CD4-positive, CD25-positive, alpha-beta regulatory T cell (primary cell): ENCODE data around the gene MAP3K8. TPM values are rescaled to one million over a fixed set of nuclear protein-coding genes. Genes with fewer than 3 reads are reported as not detected.
A peak's percentile ranks its signal among the peaks of the same experiment; 100 is the strongest.

Experiments used
- ATAC-seq, 2 donors: fragments of 150-1000 bp; cut with Tn5 transposase; one replicate each; pipeline ENCODE4 v1.10.0; 2021; ENCODE audit warnings: low read depth in 2 of 2, moderate number of reproducible peaks in 2 of 2, moderate library complexity in 1 of 2
- DNase-seq, 3 donors: peaks; one replicate each; pipeline versions ENCODE4 v3.0.0 to v3.0.0-alpha.2; 2012 to 2022; ENCODE audit warnings: mixed read lengths in 1 of 3
- H3K27ac ChIP-seq: one replicate; pipeline ENCODE4 v1.7.0; 2013; ENCODE audit warnings: mild to moderate bottlenecking, low read length; ENCODE audit not compliant: insufficient read depth, poor library complexity, severe bottlenecking
- H3K27me3 ChIP-seq: one replicate; pipeline ENCODE4 v1.7.0; 2013; ENCODE audit warnings: low read length; ENCODE audit not compliant: control insufficient read depth, insufficient read depth
- H3K36me3 ChIP-seq: one replicate; pipeline ENCODE4 v1.7.0; 2013; ENCODE audit warnings: mild to moderate bottlenecking, low read length, moderate library complexity; ENCODE audit not compliant: control insufficient read depth, insufficient read depth
- H3K4me1 ChIP-seq: 2 replicates; pipeline ENCODE4 v1.7.0; 2013; ENCODE audit warnings: mild to moderate bottlenecking, low read length; ENCODE audit not compliant: insufficient read depth, control insufficient read depth, poor library complexity, severe bottlenecking
- H3K4me3 ChIP-seq: one replicate; pipeline ENCODE4 v1.7.0; 2013; ENCODE audit warnings: low read depth, mild to moderate bottlenecking, low read length, moderate library complexity
- H3K9me3 ChIP-seq, 2 experiments: 1 replicate in 1 of 2; 2 replicates in 1 of 2; pipeline ENCODE4 v1.7.0; 2013; ENCODE audit warnings: low read length in 2 of 2, mild to moderate bottlenecking in 1 of 2, moderate library complexity in 1 of 2; ENCODE audit not compliant: control insufficient read depth in 2 of 2
- H3K27ac Mint-ChIP-seq, 3 donors: one replicate each; pipeline ENCODE4 v1.8.0; 2020 to 2022; ENCODE audit warnings: mild to moderate bottlenecking in 3 of 3, mixed read lengths in 3 of 3, moderate library complexity in 2 of 3
- H3K27me3 Mint-ChIP-seq: one replicate; pipeline ENCODE4 v1.8.0; 2022; ENCODE audit warnings: mild to moderate bottlenecking, mixed read lengths
- H3K36me3 Mint-ChIP-seq: one replicate; pipeline ENCODE4 v1.8.0; 2020; ENCODE audit warnings: mixed read lengths
- H3K4me1 Mint-ChIP-seq, 4 donors: one replicate each; pipeline ENCODE4 v1.8.0; 2020 to 2022; ENCODE audit warnings: mixed read lengths in 4 of 4, mild to moderate bottlenecking in 1 of 4
- H3K4me3 Mint-ChIP-seq, 4 donors: one replicate each; pipeline ENCODE4 v1.8.0; 2020 to 2022; ENCODE audit warnings: mild to moderate bottlenecking in 4 of 4, mixed read lengths in 4 of 4, moderate library complexity in 3 of 4
- H3K9me3 Mint-ChIP-seq, 7 donors: one replicate each; pipeline ENCODE4 v1.8.0; 2020 to 2022; ENCODE audit warnings: mixed read lengths in 7 of 7, mild to moderate bottlenecking in 3 of 7, moderate library complexity in 2 of 7
- polyA plus RNA-seq, 4 donors: library from polyadenylated mRNA; unstranded; fragments of 300-500 nt; fragmentation: Illumina TruSeq; gene quantifications; one replicate each; pipeline ENCODE4 v1.2.3, GENCODE V29; 2021
- total RNA-seq: library from RNA; stranded (reverse); gene quantifications from one replicate; pipeline ENCODE4 v1.2.3, GENCODE V29; 2022

Gene MAP3K8
- 31.0 TPM for total RNA-seq
- 1 to 10 TPM in 3 of 4 donors, under 1 TPM in 1; 0.69 to 1.4 (median 1.1) TPM for polyA plus RNA-seq

GRCh38 chr10:30433730-30434272, at the start of gene MAP3K8:
Gene MAP3K8, plus strand, starts transcription at chr10:30434184. Its CDS starts 4,755 bp downstream, at chr10:30438939.
- Mint-ChIP-seq H3K4me1 (peaks cover 27 to 54% (median 45%) of the 10 kb centered on the region in 4 donors), H3K27ac (peak within 1 kb of the TSS; percentile 80 to 95 (median 89)), H3K4me3 (peak within 1 kb of the TSS; percentile 83 to 95 (median 90)), H3K27me3 (peaks cover 15% of the 10 kb centered on the region), H3K9me3 (no peaks in the 10 kb centered on the region), H3K36me3 (peaks cover 3% of the 10 kb centered on the region)
- Histone ChIP-seq H3K27ac (peak within 1 kb of the TSS; percentile 80), H3K36me3 (no peaks in the 10 kb centered on the region), H3K4me1 (peaks cover 49% of the 10 kb centered on the region), H3K9me3 (no peaks in the 10 kb centered on the region), H3K27me3 (no peaks in the 10 kb centered on the region), H3K4me3 (peak within 1 kb of the TSS; percentile 87)
- peak; percentile 68 to 79 (median 68) for DNase-seq
- peak; percentile 69 for ATAC-seq

DNA sequence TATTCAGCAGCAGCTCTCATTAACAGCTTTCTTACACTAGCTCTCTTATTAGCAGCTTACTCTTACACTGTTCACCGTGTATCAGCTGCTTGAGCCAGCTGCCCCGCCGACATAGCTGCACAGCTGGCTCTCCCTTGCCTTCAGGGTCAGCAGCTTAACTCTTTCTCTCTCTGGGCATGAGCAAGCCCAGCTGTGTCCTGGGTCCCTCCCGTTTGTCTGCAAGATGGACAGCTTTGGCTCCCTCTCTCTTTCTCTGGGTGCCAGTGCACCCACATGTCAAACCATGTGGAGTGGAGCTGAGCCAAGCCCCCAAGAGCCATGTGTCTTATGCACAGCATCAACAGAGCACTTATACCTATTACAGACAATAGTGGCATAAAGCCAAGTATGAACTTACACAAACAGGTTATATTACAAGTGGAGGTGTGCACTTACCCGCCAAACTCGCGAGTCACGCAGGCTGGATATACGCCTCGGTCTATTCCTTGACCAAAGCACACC, 49.2 kb upstream of the MAP3K8 start:
- no peak overlapping the region for H3K4me3 Mint-ChIP-seq
- H3K4me1 Mint-ChIP-seq, result no peaks in the 10 kb centered on the region
- Histone ChIP-seq H3K27ac (no peak overlapping the region), H3K27me3 (no peaks in the 10 kb centered on the region), H3K36me3 (no peaks in the 10 kb centered on the region), H3K4me1 (no peaks in the 10 kb centered on the region), H3K4me3 (no peak overlapping the region), H3K9me3 (no peaks in the 10 kb centered on the region)
- ATAC-seq, result no peak
- peaks cover 24% of the 10 kb centered on the region for H3K27me3 Mint-ChIP-seq
- no peak overlapping the region for H3K27ac Mint-ChIP-seq
- DNase-seq, result peak in 1 of 3 donors; percentile 31
- H3K9me3 Mint-ChIP-seq, result no peaks in the 10 kb centered on the region
- H3K36me3 Mint-ChIP-seq, result no peaks in the 10 kb centered on the region

DNA sequence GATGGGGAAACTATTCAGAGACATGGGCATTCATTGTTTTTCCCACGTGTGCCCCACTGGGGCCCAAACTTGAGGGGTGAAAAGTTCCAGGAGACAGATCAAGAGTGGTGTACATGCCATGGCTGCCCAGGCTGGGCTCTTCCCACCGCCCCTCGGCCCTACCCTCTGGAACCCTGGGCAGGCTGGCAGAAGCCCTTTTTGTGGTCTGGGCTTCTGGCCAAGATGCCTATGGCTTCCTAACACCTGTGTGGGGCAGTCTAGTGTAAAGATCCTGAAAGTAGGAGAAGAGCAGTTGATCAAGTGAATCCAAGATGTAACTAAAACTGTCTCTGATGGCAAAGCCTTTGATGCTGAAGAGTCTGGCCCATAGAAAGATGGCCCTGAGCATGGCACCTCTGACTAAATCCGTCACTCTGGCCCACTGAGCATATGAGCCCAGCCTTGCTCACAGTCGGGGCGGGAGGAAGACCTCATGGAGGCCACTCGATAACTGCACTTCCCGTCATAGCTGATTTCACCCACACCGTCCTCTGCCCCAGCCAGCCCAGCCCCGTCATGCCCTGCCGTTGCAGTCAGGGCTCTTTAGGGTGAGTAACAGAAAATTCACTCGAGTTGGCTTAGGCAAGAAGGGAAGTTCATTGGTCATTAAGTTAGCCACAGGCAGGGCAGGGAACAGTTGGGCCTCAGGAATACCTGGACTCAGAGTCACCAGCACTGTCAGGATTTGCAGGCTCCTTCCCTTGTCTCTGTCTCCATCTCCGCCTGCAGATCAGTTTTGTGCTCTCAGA, 47.0 kb upstream of the MAP3K8 start:
- Mint-ChIP-seq H3K4me1 (no peaks in the 10 kb centered on the region), H3K36me3 (no peaks in the 10 kb centered on the region), H3K27ac (no peak overlapping the region), H3K4me3 (no peak overlapping the region), H3K27me3 (peaks cover 24% of the 10 kb centered on the region), H3K9me3 (no peaks in the 10 kb centered on the region)
- no peak overlapping the region for H3K4me3 ChIP-seq
- no peaks in the 10 kb centered on the region for H3K27me3 ChIP-seq
- ATAC-seq, result no peak
- no peak overlapping the region for H3K27ac ChIP-seq
- H3K4me1 ChIP-seq, result no peaks in the 10 kb centered on the region
- H3K36me3 ChIP-seq, result no peaks in the 10 kb centered on the region
- DNase-seq, result no peak
- no peaks in the 10 kb centered on the region for H3K9me3 ChIP-seq

DNA sequence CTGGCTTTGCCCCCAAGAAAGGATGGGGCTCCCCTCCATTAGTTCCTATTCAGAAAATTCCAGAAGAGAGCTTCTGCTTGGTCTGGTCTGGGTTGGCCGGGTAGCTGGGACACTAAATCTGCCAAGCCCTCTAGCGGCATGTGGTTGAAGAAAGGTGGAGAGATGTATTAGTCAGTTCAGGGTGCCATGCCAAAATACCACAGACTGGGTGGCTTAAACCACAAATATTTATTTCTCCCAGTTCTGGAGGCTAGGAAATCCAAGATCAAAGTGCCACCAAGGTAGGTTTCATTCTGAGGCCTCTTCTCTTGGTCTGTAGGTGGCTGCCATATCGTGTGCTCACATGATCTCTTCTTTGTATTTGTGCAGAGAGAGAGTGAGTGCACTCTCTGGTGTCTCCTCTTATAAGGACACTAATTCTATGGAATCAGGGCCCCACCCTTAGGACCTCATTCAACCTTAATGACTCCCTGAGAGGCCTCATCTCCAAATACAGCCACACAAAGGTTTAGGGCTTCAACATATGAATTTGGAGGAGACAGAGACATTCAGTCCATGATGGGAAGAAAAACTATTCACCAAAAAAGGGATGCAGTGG, 46.2 kb upstream of the MAP3K8 start:
- peaks cover 0 to 3% (median under 1%) of the 10 kb centered on the region in 4 donors for H3K4me1 Mint-ChIP-seq
- H3K36me3 Mint-ChIP-seq, result no peaks in the 10 kb centered on the region
- ATAC-seq (no peak), DNase-seq (no peak)
- Histone ChIP-seq H3K27ac (no peak overlapping the region), H3K4me3 (no peak overlapping the region), H3K36me3 (no peaks in the 10 kb centered on the region), H3K4me1 (no peaks in the 10 kb centered on the region), H3K27me3 (no peaks in the 10 kb centered on the region), H3K9me3 (no peaks in the 10 kb centered on the region)
- H3K4me3 Mint-ChIP-seq, result no peak overlapping the region
- no peak overlapping the region for H3K27ac Mint-ChIP-seq
- H3K9me3 Mint-ChIP-seq, result no peaks in the 10 kb centered on the region
- peaks cover 30% of the 10 kb centered on the region for H3K27me3 Mint-ChIP-seq

DNA sequence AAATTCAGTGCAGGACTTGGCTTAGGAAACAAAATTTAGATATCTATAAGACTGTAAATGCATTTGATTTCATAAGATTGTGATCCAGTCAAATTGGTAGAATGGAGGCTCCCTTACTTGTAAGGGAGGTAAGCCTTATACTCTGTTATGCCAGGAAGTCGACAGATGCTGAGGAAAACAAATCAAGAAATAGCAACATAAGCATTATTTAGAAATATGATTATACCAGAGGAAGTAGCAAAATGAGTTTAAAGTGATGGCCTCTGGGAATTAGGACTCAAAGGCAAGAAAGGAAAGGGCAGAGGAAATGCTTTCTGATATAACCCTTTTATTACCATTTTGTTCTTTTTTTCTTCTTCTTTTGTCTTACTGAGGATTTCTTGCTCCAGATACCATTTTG, 44.4 kb upstream of the MAP3K8 start:
- ATAC-seq, result no peak
- Mint-ChIP-seq H3K4me1 (peaks cover 0 to 4% (median under 1%) of the 10 kb centered on the region in 4 donors), H3K9me3 (no peaks in the 10 kb centered on the region), H3K4me3 (no peak overlapping the region), H3K27me3 (peaks cover 32% of the 10 kb centered on the region), H3K27ac (no peak overlapping the region), H3K36me3 (no peaks in the 10 kb centered on the region)
- Histone ChIP-seq H3K9me3 (no peaks in the 10 kb centered on the region), H3K4me1 (no peaks in the 10 kb centered on the region), H3K36me3 (no peaks in the 10 kb centered on the region), H3K27ac (no peak overlapping the region), H3K27me3 (no peaks in the 10 kb centered on the region), H3K4me3 (no peak overlapping the region)
- no peak for DNase-seq

GRCh38 chr10:30390207-30390606, 43.8 kb upstream of the MAP3K8 start:
- Histone ChIP-seq H3K4me1 (no peaks in the 10 kb centered on the region), H3K4me3 (no peak overlapping the region), H3K27me3 (no peaks in the 10 kb centered on the region), H3K27ac (no peak overlapping the region), H3K9me3 (no peaks in the 10 kb centered on the region), H3K36me3 (no peaks in the 10 kb centered on the region)
- peaks cover 0 to 4% (median under 1%) of the 10 kb centered on the region in 4 donors for H3K4me1 Mint-ChIP-seq
- H3K27me3 Mint-ChIP-seq, result peaks cover 35% of the 10 kb centered on the region
- no peak for ATAC-seq
- no peak overlapping the region for H3K27ac Mint-ChIP-seq
- H3K36me3 Mint-ChIP-seq, result no peaks in the 10 kb centered on the region
- DNase-seq, result no peak
- no peak overlapping the region for H3K4me3 Mint-ChIP-seq
- no peaks in the 10 kb centered on the region for H3K9me3 Mint-ChIP-seq

- peaks cover 35% of the 10 kb centered on the region for H3K27me3 Mint-ChIP-seq
- H3K9me3 Mint-ChIP-seq, result no peaks in the 10 kb centered on the region
- no peaks in the 10 kb centered on the region for H3K36me3 ChIP-seq
- H3K4me3 Mint-ChIP-seq, result no peak overlapping the region
- no peak overlapping the region for H3K27ac Mint-ChIP-seq
- H3K36me3 Mint-ChIP-seq, result no peaks in the 10 kb centered on the region
- no peaks in the 10 kb centered on the region for H3K27me3 ChIP-seq
- H3K4me3 ChIP-seq, result no peak overlapping the region
- H3K27ac ChIP-seq, result no peak overlapping the region
- H3K4me1 Mint-ChIP-seq, result peaks cover 0 to 4% (median under 1%) of the 10 kb centered on the region in 4 donors
- ATAC-seq (no peak), DNase-seq (no peak)
- H3K4me1 ChIP-seq, result no peaks in the 10 kb centered on the region
- no peaks in the 10 kb centered on the region for H3K9me3 ChIP-seq
Observed at GRCh38 chr10:30391266-30391665, 42.7 kb upstream of the MAP3K8 start.
